ENCODE measurements around the gene RLN1.
"Not testable (repeated sequence)": the region's sequence is repeated elsewhere in the genome, so short reads cannot be mapped to it uniquely, and the experiment has no call there.

RLN1 gene

GRCh38 chr9:5338992-5339981 is at the start of gene RLN1:
Gene RLN1 (minus strand): TSS chr9:5339876. CDS start chr9:5339746, 130 bp downstream.
- Histone ChIP-seq H3K4me1 (peaks cover 0 to 13% (median 10%) of the 10 kb centered on the region in 10 experiments; a peak in 14 of 20 replicates), H3K27me3 (peaks cover 7 to 13% (median 10%) of the 10 kb centered on the region in 11 experiments; a peak in 21 of 22 replicates)
- H3K36me3 ChIP-seq; H3K9me3 ChIP-seq (replicated peaks in 1 of 11); H3K27ac ChIP-seq; H3K9ac ChIP-seq; H4K20me1 ChIP-seq; H3K4me3 ChIP-seq; H3K4me2 ChIP-seq: not testable (repeated sequence)

- Histone ChIP-seq H3K9me3 (replicated peaks in 1 of 11) (no peaks in the 10 kb centered on the region), H3K27me3 (no peaks in the 10 kb centered on the region), H3K4me3 (no peak overlapping the region), H3K4me2 (peak overlapping the region in 7 of 11 experiments; percentile 14 to 58 (median 31); a peak in 12 of 22 replicates), H3K9ac (no peak overlapping the region), H3K36me3 (no peaks in the 10 kb centered on the region), H3K27ac (peak overlapping the region in 1 of 11 experiments; percentile 1; a peak in 1 of 22 replicates), H4K20me1 (no peaks in the 10 kb centered on the region), H3K4me1 (peaks cover 0 to 19% (median 10%) of the 10 kb centered on the region in 10 experiments; a peak in 12 of 20 replicates)
- no peak for TF ChIP-seq Cebpa-rat (IDR thresholded peaks at IDR 0.05)
Measured at GRCh38 chr9:5389109-5389732, 49.5 kb upstream of the RLN1 start.

- Histone ChIP-seq H4K20me1 (no peaks in the 10 kb centered on the region), H3K4me1 (peaks cover 0 to 19% (median 10%) of the 10 kb centered on the region in 10 experiments; a peak in 12 of 20 replicates), H3K4me2 (peak overlapping the region in 2 of 11 experiments; percentile 31 to 58; a peak in 2 of 22 replicates), H3K27me3 (no peaks in the 10 kb centered on the region), H3K9ac (no peak overlapping the region), H3K27ac (no peak overlapping the region), H3K36me3 (0 out of 22 replicates have a peak, but pooled peaks cover 0 to 4% (median 0%) of the 10 kb centered on the region in 11 experiments), H3K4me3 (no peak overlapping the region), H3K9me3 (replicated peaks in 1 of 11) (no peaks in the 10 kb centered on the region)
- no peak for TF ChIP-seq Cebpa-rat (IDR thresholded peaks at IDR 0.05)
Measured at GRCh38 chr9:5388026-5388819, 48.5 kb upstream of the RLN1 start.

GRCh38 chr9:5384436-5384835 is 44.8 kb upstream of the RLN1 start:
- H3K27ac ChIP-seq = no peak overlapping the region
- no peak overlapping the region for H3K9ac ChIP-seq
- H3K4me1 ChIP-seq = peaks cover 0 to 21% (median 7%) of the 10 kb centered on the region in 10 experiments; a peak in 12 of 20 replicates
- no peak overlapping the region for H3K4me2 ChIP-seq
- H3K36me3 ChIP-seq = peaks cover 0 to 10% (median 0%) of the 10 kb centered on the region in 11 experiments; a peak in 2 of 22 replicates
- TF ChIP-seq Cebpa-rat (IDR thresholded peaks at IDR 0.05) = no peak
- no peak overlapping the region for H3K4me3 ChIP-seq
- no peaks in the 10 kb centered on the region for H3K27me3 ChIP-seq
- H4K20me1 ChIP-seq = no peaks in the 10 kb centered on the region
- H3K9me3 ChIP-seq (replicated peaks in 1 of 11) = peaks cover 0 to 12% (median 0%) of the 10 kb centered on the region in 11 experiments; a peak in 8 of 22 replicates

GRCh38 chr9:5382479-5382878 is 42.8 kb upstream of the RLN1 start:
- no peak for TF ChIP-seq Cebpa-rat (IDR thresholded peaks at IDR 0.05)
- H3K4me3 ChIP-seq = no peak overlapping the region
- H3K27me3 ChIP-seq = no peaks in the 10 kb centered on the region
- H3K4me2 ChIP-seq = peak overlapping the region in 2 of 11 experiments; percentile 9 to 57; a peak in 3 of 22 replicates
- H3K9ac ChIP-seq = no peak overlapping the region
- H3K36me3 ChIP-seq = peaks cover 0 to 10% (median 0%) of the 10 kb centered on the region in 11 experiments; a peak in 2 of 22 replicates
- H3K9me3 ChIP-seq (replicated peaks in 1 of 11) = peaks cover 0 to 12% (median 0%) of the 10 kb centered on the region in 11 experiments; a peak in 8 of 22 replicates
- H3K4me1 ChIP-seq = peaks cover 0 to 6% (median 0%) of the 10 kb centered on the region in 10 experiments; a peak in 3 of 20 replicates
- no peak overlapping the region for H3K27ac ChIP-seq
- no peaks in the 10 kb centered on the region for H4K20me1 ChIP-seq

GRCh38 chr9:5375790-5376477 is 36.3 kb upstream of the RLN1 start:
- Histone ChIP-seq H4K20me1 (no peaks in the 10 kb centered on the region), H3K4me3 (no peak overlapping the region), H3K27ac (peak overlapping the region in 1 of 11 experiments; percentile 24; a peak in 1 of 22 replicates), H3K9ac (no peak overlapping the region), H3K9me3 (replicated peaks in 1 of 11) (peaks cover 0 to 12% (median 0%) of the 10 kb centered on the region in 11 experiments; a peak in 7 of 22 replicates), H3K4me1 (peaks cover 0 to 15% (median 7%) of the 10 kb centered on the region in 10 experiments; a peak in 11 of 20 replicates), H3K4me2 (peak overlapping the region in 5 of 11 experiments; percentile 18 to 41 (median 23); a peak in 6 of 22 replicates), H3K27me3 (no peaks in the 10 kb centered on the region), H3K36me3 (peaks cover 0 to 5% (median 0%) of the 10 kb centered on the region in 11 experiments; a peak in 2 of 22 replicates)
- TF ChIP-seq Cebpa-rat (IDR thresholded peaks at IDR 0.05) = no peak

- Histone ChIP-seq H3K27me3 (no peaks in the 10 kb centered on the region), H3K9me3 (replicated peaks in 1 of 11) (0 out of 22 replicates have a peak, but pooled peaks cover 0 to 5% (median 0%) of the 10 kb centered on the region in 11 experiments), H3K4me1 (peaks cover 0 to 15% (median 7%) of the 10 kb centered on the region in 10 experiments; a peak in 11 of 20 replicates), H4K20me1 (no peaks in the 10 kb centered on the region), H3K4me2 (no peak overlapping the region), H3K9ac (no peak overlapping the region), H3K36me3 (no peaks in the 10 kb centered on the region), H3K27ac (no peak overlapping the region), H3K4me3 (no peak overlapping the region)
- no peak for TF ChIP-seq Cebpa-rat (IDR thresholded peaks at IDR 0.05)
Measured at GRCh38 chr9:5375091-5375490, 35.4 kb upstream of the RLN1 start.
